Bronchus fibroblast of lung (primary cell): ENCODE measurements around the gene MLLT11. TPM values are rescaled to one million over a fixed set of nuclear protein-coding genes. Genes with fewer than 3 reads are reported as not detected.

Experiments
- total RNA-seq: library from RNA; depleted of rRNA; stranded (reverse); fragments of >200 nt; gene quantifications from 2 replicates; pipeline ENCODE4 v1.2.3, GENCODE V29; 2015

The MLLT11 gene
- total RNA-seq, result 5.8 and 6.4 TPM in 2 replicates

GRCh38 chr1:151060007-151060656, at the start of gene MLLT11:
Gene MLLT11, plus strand, starts transcription at chr1:151060397. Its CDS starts 6,828 bp downstream, at chr1:151067225.

DNA sequence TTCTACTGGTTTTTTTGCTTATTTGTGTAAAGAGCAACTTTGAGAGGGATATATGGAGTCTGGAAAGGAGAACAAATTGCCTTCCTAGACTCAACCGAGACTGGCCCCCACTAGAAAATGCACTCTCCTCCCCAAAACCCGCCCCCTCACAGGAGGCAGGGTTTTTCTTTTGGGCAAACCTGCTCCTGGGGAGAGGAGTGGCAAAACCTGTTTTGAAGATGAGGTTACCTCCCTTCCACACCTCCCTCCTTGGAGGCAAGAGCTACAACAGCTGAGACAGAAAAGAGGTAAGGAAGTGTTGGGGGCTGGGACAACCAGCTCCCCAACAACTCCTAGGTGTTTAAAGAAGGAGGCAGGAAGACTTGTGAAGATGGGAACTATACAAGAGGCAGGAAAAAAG, 23.8 kb upstream of the MLLT11 start, which contains the start of gene BNIPL:
TSS of gene BNIPL (plus strand) at position 231 of the 400 bp plus-strand sequence. CDS start at position 371, 140 bp downstream.

GRCh38 chr1:151047591-151047924, 12.6 kb upstream of the MLLT11 start, which contains the start of gene C1orf56:
Gene C1orf56, plus strand, starts transcription at chr1:151047751. Its CDS starts 97 bp downstream, at chr1:151047848.

DNA sequence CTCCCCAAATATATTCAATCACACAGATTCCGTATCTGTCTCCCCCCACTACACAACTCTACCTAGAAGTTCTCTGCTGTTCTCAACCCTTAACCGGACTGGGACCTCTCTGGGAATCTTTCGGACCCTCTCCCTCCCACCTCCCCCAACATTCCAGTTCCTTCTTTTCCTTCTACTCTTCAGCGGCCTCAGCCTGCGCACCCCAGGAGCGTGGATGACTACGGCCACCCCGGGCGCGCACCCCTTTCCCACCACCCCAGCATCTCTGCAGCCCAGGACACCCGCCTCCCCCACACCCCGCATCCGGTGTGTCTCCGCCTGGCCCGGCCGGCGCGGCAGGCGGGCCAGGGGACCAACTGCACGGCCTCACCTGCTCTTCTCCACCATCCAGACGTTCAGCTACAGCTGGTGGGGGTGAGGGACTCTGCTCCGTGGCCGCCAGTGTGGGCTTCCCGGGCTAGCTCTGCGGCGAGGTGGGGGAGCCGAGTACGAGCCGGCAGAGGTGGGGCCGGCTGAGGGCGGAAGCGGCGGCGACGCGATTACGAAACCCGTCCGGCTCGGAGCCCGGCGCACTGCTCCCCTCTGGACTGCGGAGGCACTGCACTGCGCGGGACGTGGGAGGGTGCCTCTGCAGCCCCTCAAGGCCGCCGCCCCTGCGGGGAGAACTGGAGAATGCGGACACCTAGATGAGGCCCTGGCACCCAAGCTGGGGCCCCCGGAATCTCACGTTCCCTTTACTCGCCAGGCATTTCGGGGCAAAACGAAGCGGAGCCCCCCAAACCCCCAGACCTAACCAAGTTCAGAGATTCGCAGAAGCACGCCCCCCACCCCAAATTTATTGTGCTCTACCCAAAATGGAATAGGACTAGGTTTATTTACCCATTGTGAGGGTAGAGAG, 839 bp upstream of the MLLT11 start, which contains the start of gene CDC42SE1:
TSS of gene CDC42SE1 (minus strand) at position 514 of the 898 bp plus-strand sequence. CDS start 3,892 bp downstream, outside the sequence.

GRCh38 chr1:151070474-151071276, 10.5 kb downstream of the MLLT11 start, which contains the start of gene GABPB2:
Gene GABPB2, plus strand, starts transcription at chr1:151070761. Its CDS starts 17,429 bp downstream, at chr1:151088190.

Other genes starting within 250 kb of the MLLT11 start
- gene ARNT, start 183.8 kb upstream of the MLLT11 start, total RNA-seq, result 19.6 and 26.6 TPM in 2 replicates
- 0.15 TPM in 1 of 2 replicates, not detected in the other for gene CTXND2, start 173.3 kb upstream of the MLLT11 start, total RNA-seq
- 18.8 and 21.0 TPM in 2 replicates for gene SETDB1, start 134.0 kb upstream of the MLLT11 start, total RNA-seq
- 113 and 125 TPM in 2 replicates for gene CERS2, start 85.6 kb upstream of the MLLT11 start, total RNA-seq
- gene ANXA9, start 78.1 kb upstream of the MLLT11 start, total RNA-seq, result 0.17 and 0.30 TPM in 2 replicates
- gene MINDY1, start 53.5 kb upstream of the MLLT11 start, total RNA-seq, result 8.8 and 9.8 TPM in 2 replicates
- 8.2 and 8.4 TPM in 2 replicates for gene PRUNE1, start 51.9 kb upstream of the MLLT11 start, total RNA-seq
- under 0.01 and 0.17 TPM in 2 replicates for gene BNIPL, start 23.8 kb upstream of the MLLT11 start, total RNA-seq
- gene C1orf56, start 12.6 kb upstream of the MLLT11 start, total RNA-seq, result 3.0 and 3.4 TPM in 2 replicates
- 27.6 and 28.7 TPM in 2 replicates for gene CDC42SE1, start 775 bp upstream of the MLLT11 start, total RNA-seq
- gene GABPB2, start 10.4 kb downstream of the MLLT11 start, total RNA-seq, result 5.5 and 6.1 TPM in 2 replicates
- gene SEMA6C, start 86.2 kb downstream of the MLLT11 start, total RNA-seq, result 2.0 and 2.1 TPM in 2 replicates
- gene TNFAIP8L2, start 96.3 kb downstream of the MLLT11 start, total RNA-seq, result not detected in 2 replicates
- 7.0 and 8.2 TPM in 2 replicates for gene LYSMD1, start 105.5 kb downstream of the MLLT11 start, total RNA-seq
- 38.7 and 44.0 TPM in 2 replicates for gene SCNM1, start 105.7 kb downstream of the MLLT11 start, total RNA-seq
- gene TMOD4, start 115.6 kb downstream of the MLLT11 start, total RNA-seq, result 0.45 and 0.50 TPM in 2 replicates
- 56.6 and 58.2 TPM in 2 replicates for gene VPS72, start 129.8 kb downstream of the MLLT11 start, total RNA-seq
- gene PIP5K1A, start 138.2 kb downstream of the MLLT11 start, total RNA-seq, result 43.7 and 46.7 TPM in 2 replicates
- gene PSMD4, start 194.3 kb downstream of the MLLT11 start, total RNA-seq, result 180 and 182 TPM in 2 replicates
- 12.5 and 12.8 TPM in 2 replicates for gene ZNF687, start 221.9 kb downstream of the MLLT11 start, total RNA-seq